Thyroid gland (tissue), 4 donors: ENCODE results near the gene MGAT5.

Source experiments
- CTCF ChIP-seq, 6 experiments: fragments of 200-600 bp in 3 of 6; fragments of 450-650 bp in 3 of 6; sonication (generic) in 3 of 6; IDR thresholded peaks; one replicate each; pipeline ENCODE4 v1.5.1; 2016 to 2019; ENCODE audit warnings: antibody characterized with exemption in 6 of 6, mild to moderate bottlenecking in 2 of 6, inconsistent platforms in 1 of 6, moderate library complexity in 1 of 6
- POLR2A ChIP-seq, 2 donors: fragments of 450-650 bp; IDR thresholded peaks; one replicate each; pipeline ENCODE4 v1.6.1; 2017; ENCODE audit warnings: antibody characterized with exemption in 2 of 2, mild to moderate bottlenecking in 2 of 2, moderate library complexity in 1 of 2

- no peak for TF ChIP-seq CTCF (IDR thresholded peaks at IDR 0.05)
- TF ChIP-seq POLR2A (IDR thresholded peaks at IDR 0.05), result no peak
These were observed 40.1 kb downstream of the MGAT5 start for GRCh38 chr2:134293719-134294537.
